GM12874 (cell line): Measurements from ENCODE around the gene SLC20A1.

Experiments
- CTCF ChIP-seq: IDR thresholded peaks from 2 replicates; pipeline ENCODE4 v1.5.1; 2011; ENCODE audit warnings: low read depth, mild to moderate bottlenecking, control low read depth, low read length, moderate library complexity; ENCODE audit not compliant: insufficient read depth

Gene SLC20A1

GRCh38 chr2:112703684-112704083 is 57.9 kb downstream of the SLC20A1 start:
- TF ChIP-seq CTCF, result no peak

GRCh38 chr2:112705575-112705974 is 59.8 kb downstream of the SLC20A1 start:
- TF ChIP-seq CTCF, result no peak

GRCh38 chr2:112706170-112706664 is 60.5 kb downstream of the SLC20A1 start:
- TF ChIP-seq CTCF, result no peak

- TF ChIP-seq CTCF, result no peak
These were observed 63.2 kb downstream of the SLC20A1 start for GRCh38 chr2:112708968-112709367.

GRCh38 chr2:112709703-112710102 is 64.0 kb downstream of the SLC20A1 start:
- no peak for TF ChIP-seq CTCF

- no peak for TF ChIP-seq CTCF
These were observed 65.4 kb downstream of the SLC20A1 start for GRCh38 chr2:112710956-112711750.

- TF ChIP-seq CTCF, result no peak
These were observed 66.7 kb downstream of the SLC20A1 start for GRCh38 chr2:112712465-112712864.
